Measurements from ENCODE around the gene KIFC1. TPM values are rescaled to one million over a fixed set of nuclear protein-coding genes. Genes with fewer than 3 reads are reported as not detected.

The KIFC1 gene
- total RNA-seq, 1 donor from 2014 or later: 19.0 TPM

DNA sequence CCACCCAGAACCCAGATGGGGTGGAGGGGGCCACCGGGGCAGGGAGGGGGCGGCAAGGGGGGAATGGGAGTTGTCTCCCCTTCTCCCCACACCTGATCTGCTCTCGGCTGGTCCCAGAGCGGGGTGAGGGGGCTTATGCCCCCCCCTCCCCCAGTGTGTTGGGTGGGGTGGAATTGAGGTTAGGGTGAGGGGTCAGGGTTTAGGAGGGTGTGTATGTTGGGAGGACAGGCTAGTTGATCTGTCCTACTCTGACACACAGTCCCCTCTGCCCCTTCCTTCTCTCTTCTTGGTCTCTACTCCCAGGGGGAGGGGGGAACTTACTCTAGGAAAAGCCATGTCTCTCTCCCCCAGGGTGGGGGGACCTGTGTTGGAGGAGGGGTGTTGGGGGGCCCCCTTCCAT is 60.9 kb downstream of the KIFC1 start:
- no peak overlapping the region for H3K27ac Mint-ChIP-seq (ENCODE audit: unreplicated experiment)
- peaks cover 37% of the 10 kb centered on the region for H3K36me3 Mint-ChIP-seq (ENCODE audit: low read depth, unreplicated experiment)
- no peaks in the 10 kb centered on the region for H3K9me3 Mint-ChIP-seq (ENCODE audit: unreplicated experiment)
- DNase-seq (ENCODE audit: low spot score): no peak
- TF ChIP-seq, protein P1, sequence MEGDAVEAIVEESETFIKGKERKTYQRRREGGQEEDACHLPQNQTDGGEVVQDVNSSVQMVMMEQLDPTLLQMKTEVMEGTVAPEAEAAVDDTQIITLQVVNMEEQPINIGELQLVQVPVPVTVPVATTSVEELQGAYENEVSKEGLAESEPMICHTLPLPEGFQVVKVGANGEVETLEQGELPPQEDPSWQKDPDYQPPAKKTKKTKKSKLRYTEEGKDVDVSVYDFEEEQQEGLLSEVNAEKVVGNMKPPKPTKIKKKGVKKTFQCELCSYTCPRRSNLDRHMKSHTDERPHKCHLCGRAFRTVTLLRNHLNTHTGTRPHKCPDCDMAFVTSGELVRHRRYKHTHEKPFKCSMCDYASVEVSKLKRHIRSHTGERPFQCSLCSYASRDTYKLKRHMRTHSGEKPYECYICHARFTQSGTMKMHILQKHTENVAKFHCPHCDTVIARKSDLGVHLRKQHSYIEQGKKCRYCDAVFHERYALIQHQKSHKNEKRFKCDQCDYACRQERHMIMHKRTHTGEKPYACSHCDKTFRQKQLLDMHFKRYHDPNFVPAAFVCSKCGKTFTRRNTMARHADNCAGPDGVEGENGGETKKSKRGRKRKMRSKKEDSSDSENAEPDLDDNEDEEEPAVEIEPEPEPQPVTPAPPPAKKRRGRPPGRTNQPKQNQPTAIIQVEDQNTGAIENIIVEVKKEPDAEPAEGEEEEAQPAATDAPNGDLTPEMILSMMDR (IDR thresholded peaks at IDR 0.05; ENCODE audit: unreplicated experiment): no peak
- peaks cover 43% of the 10 kb centered on the region for H3K4me1 Mint-ChIP-seq (ENCODE audit: unreplicated experiment)
- H3K27me3 Mint-ChIP-seq (ENCODE audit: unreplicated experiment): peaks cover 14% of the 10 kb centered on the region
- H3K4me3 Mint-ChIP-seq (ENCODE audit: unreplicated experiment): no peak overlapping the region

DNA sequence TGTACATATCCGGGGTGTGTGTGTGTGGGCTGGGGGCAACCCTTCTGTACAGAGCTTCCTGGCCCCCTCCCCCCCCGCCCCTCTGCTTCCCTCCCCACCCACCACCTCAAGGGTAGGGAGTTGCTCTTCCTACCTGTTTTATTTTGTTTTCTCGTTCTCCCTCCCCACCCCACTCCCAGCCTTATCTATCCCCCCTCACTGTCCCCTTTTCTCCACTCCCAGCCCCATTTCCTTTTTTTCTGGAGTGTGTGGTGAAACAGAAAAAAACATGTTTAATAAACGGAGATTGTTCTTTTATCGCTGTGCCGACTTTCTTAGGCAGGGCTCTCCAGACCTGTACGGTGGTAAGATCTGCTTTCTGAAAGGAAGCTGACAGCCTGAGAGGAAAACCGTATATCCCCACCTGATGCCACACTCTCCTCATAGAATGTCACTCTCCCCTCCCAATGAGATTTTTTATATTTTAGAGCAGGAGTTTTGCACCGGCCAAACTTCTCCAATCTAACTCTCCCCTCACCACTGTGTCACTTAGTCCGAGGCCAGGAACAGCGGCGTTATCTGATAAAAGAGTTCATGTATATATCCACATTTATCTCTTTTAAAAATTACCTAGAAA is 61.9 kb downstream of the KIFC1 start:
- H3K36me3 Mint-ChIP-seq (ENCODE audit: low read depth, unreplicated experiment): peaks cover 27% of the 10 kb centered on the region
- H3K4me1 Mint-ChIP-seq (ENCODE audit: unreplicated experiment): peaks cover 35% of the 10 kb centered on the region
- TF ChIP-seq, protein P1 (IDR thresholded peaks at IDR 0.05; ENCODE audit: unreplicated experiment): no peak
- no peaks in the 10 kb centered on the region for H3K9me3 Mint-ChIP-seq (ENCODE audit: unreplicated experiment)
- no peak for DNase-seq (ENCODE audit: low spot score)
- H3K4me3 Mint-ChIP-seq (ENCODE audit: unreplicated experiment): peak overlapping the region; percentile 91
- H3K27me3 Mint-ChIP-seq (ENCODE audit: unreplicated experiment): peaks cover 11% of the 10 kb centered on the region
- H3K27ac Mint-ChIP-seq (ENCODE audit: unreplicated experiment): peak overlapping the region; percentile 61

DNA sequence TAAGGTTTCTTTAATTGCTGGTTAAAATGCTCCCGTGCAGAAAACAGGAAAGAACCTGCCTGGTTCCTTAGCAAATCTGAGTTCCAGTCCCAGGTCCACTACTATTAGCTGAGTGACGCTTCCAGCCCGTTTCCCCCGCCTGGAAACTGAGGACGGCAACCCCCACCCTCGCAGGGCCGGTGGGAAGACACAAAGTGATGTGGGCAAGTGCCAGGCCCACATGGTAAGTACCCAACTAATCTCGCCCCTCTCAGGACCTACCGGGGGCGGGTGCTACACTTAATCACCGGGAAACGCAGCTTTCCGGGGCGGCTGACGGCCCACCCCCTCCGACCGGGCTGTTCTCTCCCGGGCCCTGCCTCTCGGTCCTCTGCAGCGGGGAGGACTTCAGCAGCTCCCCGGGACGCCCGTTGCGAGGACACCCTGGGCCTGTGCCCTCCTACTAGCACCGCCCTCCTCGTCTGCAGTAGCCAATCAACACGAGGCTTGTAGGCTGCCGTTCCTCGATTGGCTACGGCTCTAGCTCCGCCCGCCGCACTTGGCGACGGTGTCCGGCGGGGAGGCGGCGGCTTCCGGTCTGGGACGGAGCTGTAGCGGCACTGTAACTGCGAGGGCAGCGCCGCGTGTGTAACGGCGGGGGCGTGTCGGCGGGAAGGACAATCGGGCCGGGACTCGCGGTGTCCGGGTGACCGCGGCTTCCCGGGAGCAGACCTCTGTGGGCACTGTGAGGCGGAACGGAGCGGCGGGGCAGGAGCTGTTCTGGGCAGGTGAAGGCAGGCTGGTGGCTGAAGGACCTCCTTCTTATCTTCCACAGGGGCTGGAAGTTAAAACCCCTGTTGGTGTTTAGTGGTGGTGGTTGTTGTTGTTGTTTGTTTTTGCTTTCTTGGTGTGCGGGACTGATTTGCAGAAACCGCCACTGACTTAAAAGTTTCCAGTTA is 62.7 kb downstream of the KIFC1 start, which contains the start of gene ZBTB9:
Gene ZBTB9, plus strand, starts transcription at position 568 of the 938 bp plus-strand sequence. CDS start 525 bp downstream, outside the sequence.
- DNase-seq (ENCODE audit: low spot score): peak; percentile 94
- TF ChIP-seq, protein P1 (IDR thresholded peaks at IDR 0.05; ENCODE audit: unreplicated experiment): no peak
- H3K4me1 Mint-ChIP-seq (ENCODE audit: unreplicated experiment): peaks cover 32% of the 10 kb centered on the region
- peaks cover 10% of the 10 kb centered on the region for H3K27me3 Mint-ChIP-seq (ENCODE audit: unreplicated experiment)
- H3K4me3 Mint-ChIP-seq (ENCODE audit: unreplicated experiment): peak within 1 kb of the TSS; percentile 91
- H3K27ac Mint-ChIP-seq (ENCODE audit: unreplicated experiment): peak within 1 kb of the TSS; percentile 84
- no peaks in the 10 kb centered on the region for H3K9me3 Mint-ChIP-seq (ENCODE audit: unreplicated experiment)
- H3K36me3 Mint-ChIP-seq (ENCODE audit: low read depth, unreplicated experiment): peaks cover 20% of the 10 kb centered on the region

DNA sequence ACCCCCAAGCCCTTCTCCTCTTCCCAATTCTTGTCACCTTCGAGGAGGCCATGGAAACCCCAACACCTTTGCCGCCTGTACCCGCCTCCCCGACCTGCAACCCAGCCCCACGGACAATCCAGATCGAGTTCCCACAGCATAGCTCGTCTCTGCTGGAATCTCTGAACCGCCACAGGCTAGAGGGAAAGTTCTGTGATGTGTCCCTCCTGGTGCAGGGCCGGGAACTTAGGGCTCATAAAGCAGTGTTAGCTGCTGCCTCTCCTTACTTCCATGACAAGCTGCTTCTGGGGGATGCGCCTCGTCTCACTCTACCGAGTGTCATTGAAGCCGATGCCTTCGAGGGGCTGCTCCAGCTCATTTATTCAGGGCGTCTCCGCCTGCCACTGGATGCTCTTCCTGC is 63.4 kb downstream of the KIFC1 start:
- Mint-ChIP-seq H3K27ac (ENCODE audit: unreplicated experiment) (peak overlapping the region; percentile 84), H3K36me3 (ENCODE audit: low read depth, unreplicated experiment) (peaks cover 16% of the 10 kb centered on the region), H3K4me1 (ENCODE audit: unreplicated experiment) (peaks cover 28% of the 10 kb centered on the region), H3K9me3 (ENCODE audit: unreplicated experiment) (no peaks in the 10 kb centered on the region), H3K27me3 (ENCODE audit: unreplicated experiment) (peaks cover 10% of the 10 kb centered on the region), H3K4me3 (ENCODE audit: unreplicated experiment) (peak overlapping the region; percentile 91)
- TF ChIP-seq, protein P1 (IDR thresholded peaks at IDR 0.05; ENCODE audit: unreplicated experiment): no peak
- no peak for DNase-seq (ENCODE audit: low spot score)

Measured in endothelial cell (in vitro differentiated cells).